RWPE1 (cell line): ENCODE data around the gene C1QL4.
A peak's percentile ranks its signal among the peaks of the same experiment; 100 is the strongest.
"Not testable (repeated sequence)": the region's sequence is repeated elsewhere in the genome, so short reads cannot be mapped to it uniquely, and the experiment has no call there.

Source experiments
- CTCF ChIA-PET: fragments of 350-600 bp; sonication (Branson Sonifier 250); formaldehyde crosslinking; extraction: SDS; loops from one replicate; lab custom pipeline; 2021; lab: Yijun Ruan, JAX
- POLR2A ChIA-PET: fragments of 400-600 bp; formaldehyde crosslinking; extraction: SDS; loops from one replicate; lab custom pipeline; 2020; ENCODE audit warnings: antibody characterized with exemption; ENCODE audit not compliant: low non-redundant PET; lab: Yijun Ruan, JAX
- DNase-seq: peaks from one replicate; pipeline ENCODE4 v3.0.0; 2012; ENCODE audit warnings: low spot score
- H3K27ac ChIP-seq: fragments of 450-650 bp; 2 replicates; pipeline ENCODE4 v1.5.1; 2017
- TF ChIP-seq, protein P1 (sequence below): fragments of 450-650 bp; conservative IDR thresholded peaks from 2 replicates; pipeline ENCODE4 v1.5.1; 2017; ENCODE audit warnings: low read depth, mild to moderate bottlenecking

C1QL4 gene

DNA sequence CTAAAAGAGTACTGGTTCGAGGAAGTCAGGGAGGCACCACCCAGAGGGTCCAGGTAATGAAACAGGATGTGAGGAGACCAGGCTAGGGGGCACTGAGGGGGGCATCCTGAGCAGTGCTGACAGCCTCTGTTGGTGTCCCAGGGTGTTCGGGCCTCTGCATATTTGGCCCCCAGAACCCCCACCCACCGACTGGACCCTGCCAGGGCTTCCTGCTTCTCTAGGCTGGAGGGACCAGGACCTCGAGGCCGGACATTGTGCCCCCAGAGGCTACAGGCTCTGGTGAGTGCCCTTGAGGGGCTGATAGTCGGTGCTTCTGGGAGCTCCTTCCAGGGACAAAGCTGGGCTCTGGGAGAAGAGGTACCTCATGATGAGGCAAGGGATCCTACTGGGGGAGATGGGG lies 11.4 kb downstream of the C1QL4 start:
- TF ChIP-seq, protein P1, sequence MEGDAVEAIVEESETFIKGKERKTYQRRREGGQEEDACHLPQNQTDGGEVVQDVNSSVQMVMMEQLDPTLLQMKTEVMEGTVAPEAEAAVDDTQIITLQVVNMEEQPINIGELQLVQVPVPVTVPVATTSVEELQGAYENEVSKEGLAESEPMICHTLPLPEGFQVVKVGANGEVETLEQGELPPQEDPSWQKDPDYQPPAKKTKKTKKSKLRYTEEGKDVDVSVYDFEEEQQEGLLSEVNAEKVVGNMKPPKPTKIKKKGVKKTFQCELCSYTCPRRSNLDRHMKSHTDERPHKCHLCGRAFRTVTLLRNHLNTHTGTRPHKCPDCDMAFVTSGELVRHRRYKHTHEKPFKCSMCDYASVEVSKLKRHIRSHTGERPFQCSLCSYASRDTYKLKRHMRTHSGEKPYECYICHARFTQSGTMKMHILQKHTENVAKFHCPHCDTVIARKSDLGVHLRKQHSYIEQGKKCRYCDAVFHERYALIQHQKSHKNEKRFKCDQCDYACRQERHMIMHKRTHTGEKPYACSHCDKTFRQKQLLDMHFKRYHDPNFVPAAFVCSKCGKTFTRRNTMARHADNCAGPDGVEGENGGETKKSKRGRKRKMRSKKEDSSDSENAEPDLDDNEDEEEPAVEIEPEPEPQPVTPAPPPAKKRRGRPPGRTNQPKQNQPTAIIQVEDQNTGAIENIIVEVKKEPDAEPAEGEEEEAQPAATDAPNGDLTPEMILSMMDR, result no peak
- POLR2A ChIA-PET, result no interaction called here
- CTCF ChIA-PET, result no interaction called here
- H3K27ac ChIP-seq, result peak overlapping the region; percentile 49
- no peak for DNase-seq

DNA sequence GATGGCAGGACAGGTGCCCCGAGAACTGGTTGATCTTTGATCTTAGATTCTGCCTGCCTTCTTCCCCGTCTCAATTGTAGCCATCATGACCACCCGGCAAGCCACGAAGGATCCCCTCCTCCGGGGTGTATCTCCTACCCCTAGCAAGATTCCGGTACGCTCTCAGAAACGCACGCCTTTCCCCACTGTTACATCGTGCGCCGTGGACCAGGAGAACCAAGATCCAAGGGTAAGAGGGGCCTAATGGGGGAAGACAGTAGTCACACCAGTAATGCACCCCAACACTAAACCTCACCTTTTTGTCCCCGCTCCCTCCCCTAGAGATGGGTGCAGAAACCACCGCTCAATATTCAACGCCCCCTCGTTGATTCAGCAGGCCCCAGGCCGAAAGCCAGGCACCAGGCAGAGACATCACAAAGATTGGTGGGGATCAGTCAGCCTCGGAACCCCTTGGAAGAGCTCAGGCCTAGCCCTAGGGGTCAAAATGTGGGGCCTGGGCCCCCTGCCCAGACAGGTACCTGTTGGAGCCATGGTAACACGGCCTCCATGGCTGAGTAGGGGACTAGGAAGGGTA lies 13.4 kb downstream of the C1QL4 start:
- CTCF ChIA-PET, result interaction anchor here (0.6 to 2.0 kb wide), 5 partner anchors 8 to 397 kb away, joined by 3 to 15 read pairs (median 4); no protein-coding TSS in a partner anchor
- TF ChIP-seq, protein P1, result no peak
- POLR2A ChIA-PET, result no interaction called here
- H3K27ac ChIP-seq, result peak overlapping the region; percentile 78
- no peak for DNase-seq

DNA sequence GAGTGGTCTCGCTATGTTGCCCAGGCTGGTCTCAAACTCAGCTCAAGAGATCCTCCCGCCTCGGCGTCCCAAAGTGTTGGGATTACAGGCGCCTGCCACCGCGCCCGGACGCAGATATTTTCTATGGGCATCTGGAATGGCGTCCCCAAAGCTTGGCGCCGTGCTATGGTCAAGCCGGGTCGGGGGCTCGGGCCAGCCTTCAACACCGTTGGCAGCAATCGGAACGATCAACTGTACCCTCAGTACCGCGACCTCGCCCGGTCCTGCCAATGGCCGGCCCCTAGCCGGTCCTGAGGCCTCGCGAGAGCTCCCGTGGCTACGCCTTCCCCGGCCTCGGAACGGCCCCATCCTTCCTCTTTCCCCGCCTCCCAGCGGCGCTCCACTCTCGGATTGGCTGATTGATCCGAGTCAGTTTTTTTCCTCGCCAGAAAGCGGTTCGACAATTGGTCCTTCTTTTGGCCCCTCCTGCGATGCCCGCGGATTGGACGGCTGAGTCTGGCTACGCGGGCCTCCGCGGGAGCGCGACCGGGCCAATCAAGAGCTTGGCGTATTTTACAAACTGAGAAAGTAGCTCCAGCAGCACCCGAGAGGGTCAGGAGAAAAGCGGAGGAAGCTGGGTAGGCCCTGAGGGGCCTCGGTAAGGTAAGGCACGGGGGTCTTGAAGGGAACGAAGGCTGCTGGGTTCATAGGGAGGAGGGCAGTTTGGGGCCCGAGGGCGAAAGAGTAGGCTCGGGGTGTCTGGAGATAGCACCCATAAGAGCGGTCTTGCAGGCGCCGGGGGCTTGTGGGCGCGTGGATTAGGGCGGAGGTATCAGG lies 14.1 kb downstream of the C1QL4 start, which contains the start of gene TROAP:
TSS of gene TROAP (plus strand) at position 548 of the 816 bp plus-strand sequence. CDS start 354 bp downstream, outside the sequence.
- TF ChIP-seq, protein P1, result no peak
- POLR2A ChIA-PET, result interaction anchor here (0.6 kb wide), 3 partner anchors 17 to 146 kb away, joined by 4 to 6 read pairs (median 5); no protein-coding TSS in a partner anchor
- peak within 1 kb of the TSS; percentile 78 for H3K27ac ChIP-seq
- CTCF ChIA-PET, result interaction anchor here (0.6 to 2.0 kb wide), 5 partner anchors 9 to 878 kb away, joined by 3 to 15 read pairs (median 4); no protein-coding TSS in a partner anchor
- peak; percentile 100 for DNase-seq

DNA sequence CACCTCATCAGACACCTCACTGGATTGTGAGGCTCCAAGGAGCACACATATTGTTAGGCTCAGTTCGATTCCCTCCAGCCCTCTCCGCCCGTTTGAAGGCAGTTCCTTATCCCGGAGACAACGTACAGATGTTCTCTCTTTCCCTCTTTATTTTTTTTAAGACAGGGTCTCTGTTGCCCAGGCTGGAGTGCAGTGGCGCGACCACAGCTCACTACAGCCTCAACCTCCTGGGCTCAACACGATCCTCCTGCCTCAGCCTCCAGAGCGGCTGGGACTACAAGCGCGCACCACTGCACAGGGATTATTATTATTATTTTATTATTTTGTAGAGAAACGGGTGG lies 14.7 kb downstream of the C1QL4 start:
- H3K27ac ChIP-seq, result peak overlapping the region; percentile 78
- TF ChIP-seq, protein P1, result no peak
- ChIA-PET CTCF (interaction anchor here (0.6 to 2.0 kb wide), 3 partner anchors 25 to 878 kb away, joined by 3 to 15 read pairs (median 3); no protein-coding TSS in a partner anchor), POLR2A (interaction anchor here (0.6 to 1.1 kb wide), 2 partner anchors 16 to 38 kb away, joined by 3 to 5 read pairs; no protein-coding TSS in a partner anchor)
- no peak for DNase-seq

DNA sequence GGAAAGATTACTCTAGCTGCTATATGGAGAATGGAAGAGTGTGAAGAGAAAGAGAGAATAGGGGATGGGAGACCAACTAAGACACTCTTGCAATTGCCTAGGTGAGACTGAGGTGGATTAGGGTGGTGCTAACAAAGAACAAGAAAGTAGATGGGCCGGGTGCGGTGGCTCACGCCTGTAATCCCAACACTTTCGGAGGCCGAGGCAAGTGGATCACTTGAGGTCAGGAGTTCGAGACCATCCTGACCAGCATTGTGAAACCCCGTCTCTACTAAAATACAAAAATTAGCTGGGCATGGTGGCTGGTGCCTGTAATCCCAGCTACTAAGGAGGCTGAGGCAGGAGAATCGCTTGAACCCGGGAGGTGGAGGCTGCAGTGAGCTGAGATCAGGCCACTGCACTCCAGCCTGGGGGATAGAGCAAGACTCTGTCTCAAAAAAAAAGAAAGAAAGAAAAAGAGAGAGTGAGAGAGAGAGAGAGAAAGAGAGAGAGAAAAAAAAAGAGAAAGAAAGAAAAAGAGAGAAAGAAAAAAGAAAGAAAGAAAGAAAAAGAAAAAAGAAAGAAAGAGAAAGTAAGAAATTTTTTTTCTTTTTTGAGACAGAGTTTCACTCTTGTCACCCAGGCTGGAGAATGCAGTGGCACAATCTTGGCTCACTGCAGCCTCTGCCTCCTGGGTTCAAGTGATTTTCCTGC lies 16.4 kb downstream of the C1QL4 start:
- DNase-seq, POLR2A ChIA-PET, H3K27ac ChIP-seq: not testable (repeated sequence)
- CTCF ChIA-PET, result interaction anchor here (0.7 to 0.8 kb wide), 2 partner anchors 23 to 141 kb away, joined by 3 read pairs; no protein-coding TSS in a partner anchor

DNA sequence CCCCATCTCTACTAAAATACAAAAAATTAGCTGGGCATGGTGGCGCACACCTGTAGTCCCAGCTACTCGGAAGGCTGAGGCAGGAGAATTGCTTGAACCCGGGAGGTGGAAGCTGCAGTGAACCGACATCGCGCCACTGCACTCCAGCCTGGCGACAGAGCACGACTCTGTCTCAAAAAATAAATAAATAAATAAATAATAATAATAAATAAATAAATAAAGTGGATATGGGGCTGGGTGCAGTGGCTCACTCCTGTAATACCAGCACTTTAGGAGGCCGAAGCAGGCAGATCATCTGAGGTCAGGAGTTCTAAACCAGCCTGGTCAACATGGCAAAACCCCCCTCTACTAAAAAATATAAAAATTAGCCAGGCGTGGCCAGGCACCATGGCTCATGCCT lies 19.9 kb downstream of the C1QL4 start:
- H3K27ac ChIP-seq, POLR2A ChIA-PET, CTCF ChIA-PET, DNase-seq: not testable (repeated sequence)

DNA sequence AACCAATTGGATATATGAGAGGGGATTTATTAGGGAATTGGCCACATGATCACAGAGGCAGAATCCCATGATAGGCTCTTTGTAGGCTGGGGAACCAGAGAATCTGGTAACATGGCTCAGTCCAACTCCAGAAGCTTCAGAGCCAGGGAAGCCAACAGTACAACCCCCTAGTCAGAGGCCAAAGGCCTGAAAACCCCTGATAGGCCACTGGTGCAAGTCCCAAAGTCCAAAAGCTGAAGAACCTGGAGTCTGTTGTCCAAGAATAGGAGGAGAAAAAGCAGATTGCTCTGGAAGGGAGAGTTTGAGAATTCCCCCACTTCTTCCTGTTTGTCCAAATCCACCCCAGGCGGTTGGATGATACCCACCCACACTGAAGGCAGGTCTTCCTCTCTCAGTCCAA lies 22.2 kb downstream of the C1QL4 start:
- ChIA-PET CTCF (interaction anchor here (1.0 kb wide), 1 partner anchor 32 kb away, joined by 3 read pairs; no protein-coding TSS in a partner anchor), POLR2A (no interaction called here)
- DNase-seq, result no peak
- TF ChIP-seq, protein P1, result no peak
- no peak overlapping the region; the same call in 1 of the 2 replicates for H3K27ac ChIP-seq

DNA sequence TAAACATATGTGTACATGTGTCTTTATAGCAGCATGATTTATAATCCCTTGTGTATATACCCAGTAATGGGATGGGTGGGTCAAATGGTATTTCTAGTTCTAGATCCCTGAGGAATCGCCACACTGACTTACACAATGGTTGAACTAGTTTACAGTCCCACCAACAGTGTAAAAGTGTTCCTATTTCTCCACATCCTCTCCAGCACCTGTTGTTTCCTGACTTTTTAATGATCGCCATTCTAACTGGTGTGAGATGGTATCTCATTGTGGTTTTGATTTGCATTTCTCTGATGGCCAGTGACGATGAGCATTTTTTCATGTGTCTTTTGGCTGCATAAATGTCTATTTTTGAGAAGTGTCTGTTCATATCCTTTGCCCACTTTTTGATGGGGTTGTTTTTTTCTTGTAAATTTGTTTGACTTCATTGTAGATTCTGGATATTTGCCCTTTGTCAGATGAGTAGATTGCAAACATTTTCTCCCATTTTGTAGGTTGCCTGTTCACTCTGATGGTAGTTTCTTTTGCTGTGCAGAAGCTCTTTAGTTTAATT lies 26.5 kb downstream of the C1QL4 start:
- POLR2A ChIA-PET, CTCF ChIA-PET, DNase-seq, H3K27ac ChIP-seq: not testable (repeated sequence)
